OCI-LY1 (cell line): ENCODE results near the gene NAGK.

Experiments
- CTCF ChIP-seq: fragments of 200-600 bp; sonication (generic), shearing (Covaris generic); IDR thresholded peaks from 2 replicates; pipeline ENCODE4 v1.5.1; 2017; ENCODE audit warnings: mild to moderate bottlenecking, antibody characterized with exemption, low read length, moderate library complexity, mixed read lengths
- EZH2 ChIP-seq: fragments of 200-600 bp; sonication (generic), shearing (Covaris generic); IDR thresholded peaks from 2 replicates; pipeline ENCODE4 v1.8.0; 2017; ENCODE audit warnings: borderline replicate concordance, mixed run types, mild to moderate bottlenecking, antibody characterized with exemption, low read length, moderate library complexity, mixed read lengths

GRCh38 chr2:71064110-71064611 is 4.3 kb upstream of the NAGK start:
- TF ChIP-seq CTCF, result no peak
- no peak for TF ChIP-seq EZH2
